ENCODE data around the gene CDH15. TPM values are rescaled to one million over a fixed set of nuclear protein-coding genes. Genes with fewer than 3 reads are reported as not detected.

The CDH15 gene
- polyA plus RNA-seq, 2 of the 4 experiments (the other 2 are of a cell fraction) = 0.05 to 0.08 TPM

- FAIRE-seq (no peak), ATAC-seq (peak; percentile 11 to 18; a peak in 1 of 6 replicates), DNase-seq (ENCODE audit: low read depth in 1 of 2, low spot score in 1 of 2) (no peak)
- no peaks in the 10 kb centered on the region for H3K9me3 ChIP-seq
- CTCF ChIA-PET = interaction anchor here (0.5 to 2.6 kb wide), 4 partner anchors 9 to 93 kb away, joined by 3 to 8 read pairs (median 6); no protein-coding TSS in a partner anchor
- no peaks in the 10 kb centered on the region for H3K4me1 ChIP-seq
- TF ChIP-seq TFCP2L1 (CRISPR knock-in tag; IDR thresholded peaks at IDR 0.05) (no peak), NR3C1 (IDR thresholded peaks at IDR 0.05) (no peak), RAD21 (conservative IDR thresholded peaks at IDR 0.05 in 1 of 2, IDR thresholded peaks at IDR 0.05 in 1 of 2) (no peak), KDM5A (IDR thresholded peaks at IDR 0.05) (no peak), CBX8 (IDR thresholded peaks at IDR 0.05) (no peak), NFE2L2 (conservative IDR thresholded peaks at IDR 0.05; ENCODE audit: low read length) (no peak), CHD4 (IDR thresholded peaks at IDR 0.05; ENCODE audit: borderline replicate concordance) (no peak), JUN (IDR thresholded peaks at IDR 0.05) (no peak), RNF2 (IDR thresholded peaks at IDR 0.05; ENCODE audit: borderline replicate concordance, low read depth) (no peak), CTCF (IDR thresholded peaks at IDR 0.05) (no peak)
- 94% methylated on average over 12 of the region's 17 CpGs for WGBS (ENCODE audit: missing lambda C conversion rate)
- no peak overlapping the region for H3K4me3 ChIP-seq
- no peak overlapping the region for H3K4me2 ChIP-seq
- no peak overlapping the region for H3K27ac ChIP-seq
- POLR2A ChIA-PET = no interaction called here
These were observed 28.3 kb upstream of the CDH15 start for GRCh38 chr16:89143201-89143741.

- CTCF ChIA-PET = interaction anchor here (1.2 to 2.6 kb wide), 2 partner anchors 10 to 24 kb away, joined by 5 to 8 read pairs; no protein-coding TSS in a partner anchor
- Histone ChIP-seq H3K4me2 (no peak overlapping the region), H3K4me3 (no peak overlapping the region), H3K9me3 (no peaks in the 10 kb centered on the region), H3K4me1 (no peaks in the 10 kb centered on the region), H3K27ac (no peak overlapping the region)
- 89% methylated on average over 20 of the region's 22 CpGs for WGBS (ENCODE audit: missing lambda C conversion rate)
- no peak for TF ChIP-seq CBX8 (IDR thresholded peaks at IDR 0.05)
- TF ChIP-seq MAZ (IDR thresholded peaks at IDR 0.05; ENCODE audit: borderline replicate concordance, low read depth, low read length) = no peak
- no peak for TF ChIP-seq ZC3H11A (IDR thresholded peaks at IDR 0.05)
- no peak for TF ChIP-seq HOXB13 (CRISPR knock-in tag; IDR thresholded peaks at IDR 0.05; ENCODE audit: low read depth)
- DNase-seq (ENCODE audit: low read depth in 1 of 2, low spot score in 1 of 2) (no peak), ATAC-seq (peak in 1 of 2 experiments; percentile 32; a peak in 3 of 6 replicates), FAIRE-seq (no peak)
- POLR2A ChIA-PET = no interaction called here
These were observed 27.5 kb upstream of the CDH15 start for GRCh38 chr16:89143911-89144675.

GRCh38 chr16:89144681-89145080 lies 26.9 kb upstream of the CDH15 start:
- no peak for DNase-seq (ENCODE audit: low read depth in 1 of 2, low spot score in 1 of 2)
- no peak overlapping the region for H3K27ac ChIP-seq
- no peaks in the 10 kb centered on the region for H3K9me3 ChIP-seq
- H3K4me3 ChIP-seq = no peak overlapping the region
- H3K4me2 ChIP-seq = no peak overlapping the region
- FAIRE-seq = no peak
- ChIA-PET CTCF (interaction anchor here (2.6 kb wide), 1 partner anchor 11 kb away, joined by 8 read pairs; no protein-coding TSS in a partner anchor), POLR2A (no interaction called here)
- WGBS (ENCODE audit: missing lambda C conversion rate) = 56% methylated on average over 3 of the region's 6 CpGs
- H3K4me1 ChIP-seq = no peaks in the 10 kb centered on the region
- ATAC-seq = no peak; a peak in 1 of 6 replicates
- no peak for TF ChIP-seq USF2 (IDR thresholded peaks at IDR 0.05)
- TF ChIP-seq EP300 (IDR thresholded peaks at IDR 0.05) = no peak
- no peak for TF ChIP-seq FOSB (CRISPR knock-in tag; IDR thresholded peaks at IDR 0.05)
- no peak for TF ChIP-seq FOSL2 (IDR thresholded peaks at IDR 0.05)
- TF ChIP-seq FOSL2 (CRISPR knock-in tag; IDR thresholded peaks at IDR 0.05) = no peak
- no peak for TF ChIP-seq KDM1A (IDR thresholded peaks at IDR 0.05; ENCODE audit: low read depth)
- TF ChIP-seq MAX (IDR thresholded peaks at IDR 0.05) = no peak
- no peak for TF ChIP-seq CHD2 (IDR thresholded peaks at IDR 0.05; ENCODE audit: low read length, partially characterized antibody)
- no peak for TF ChIP-seq HOXB13 (CRISPR knock-in tag; IDR thresholded peaks at IDR 0.05; ENCODE audit: low read depth)
- TF ChIP-seq RAD21 (conservative IDR thresholded peaks at IDR 0.05 in 1 of 2, IDR thresholded peaks at IDR 0.05 in 1 of 2) = no peak
- TF ChIP-seq HDAC2 (IDR thresholded peaks at IDR 0.05) = no peak
- TF ChIP-seq E2F6 (IDR thresholded peaks at IDR 0.05; ENCODE audit: borderline replicate concordance, low read depth) = no peak
- no peak for TF ChIP-seq FOXS1 (CRISPR knock-in tag; IDR thresholded peaks at IDR 0.05)
- no peak for TF ChIP-seq CBX8 (IDR thresholded peaks at IDR 0.05)

Data from A549 (cell line).